ENCODE results near the gene CRYZL1.
"Not testable (repeated sequence)": the region's sequence is repeated elsewhere in the genome, so short reads cannot be mapped to it uniquely, and the experiment has no call there.

Gene CRYZL1

GRCh38 chr21:33684068-33684467 lies 42.5 kb upstream of the CRYZL1 start:
- TF ChIP-seq, protein P1, sequence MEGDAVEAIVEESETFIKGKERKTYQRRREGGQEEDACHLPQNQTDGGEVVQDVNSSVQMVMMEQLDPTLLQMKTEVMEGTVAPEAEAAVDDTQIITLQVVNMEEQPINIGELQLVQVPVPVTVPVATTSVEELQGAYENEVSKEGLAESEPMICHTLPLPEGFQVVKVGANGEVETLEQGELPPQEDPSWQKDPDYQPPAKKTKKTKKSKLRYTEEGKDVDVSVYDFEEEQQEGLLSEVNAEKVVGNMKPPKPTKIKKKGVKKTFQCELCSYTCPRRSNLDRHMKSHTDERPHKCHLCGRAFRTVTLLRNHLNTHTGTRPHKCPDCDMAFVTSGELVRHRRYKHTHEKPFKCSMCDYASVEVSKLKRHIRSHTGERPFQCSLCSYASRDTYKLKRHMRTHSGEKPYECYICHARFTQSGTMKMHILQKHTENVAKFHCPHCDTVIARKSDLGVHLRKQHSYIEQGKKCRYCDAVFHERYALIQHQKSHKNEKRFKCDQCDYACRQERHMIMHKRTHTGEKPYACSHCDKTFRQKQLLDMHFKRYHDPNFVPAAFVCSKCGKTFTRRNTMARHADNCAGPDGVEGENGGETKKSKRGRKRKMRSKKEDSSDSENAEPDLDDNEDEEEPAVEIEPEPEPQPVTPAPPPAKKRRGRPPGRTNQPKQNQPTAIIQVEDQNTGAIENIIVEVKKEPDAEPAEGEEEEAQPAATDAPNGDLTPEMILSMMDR (conservative IDR thresholded peaks at IDR 0.05), result no peak
- no peak overlapping the region for H3K27ac ChIP-seq

DNA sequence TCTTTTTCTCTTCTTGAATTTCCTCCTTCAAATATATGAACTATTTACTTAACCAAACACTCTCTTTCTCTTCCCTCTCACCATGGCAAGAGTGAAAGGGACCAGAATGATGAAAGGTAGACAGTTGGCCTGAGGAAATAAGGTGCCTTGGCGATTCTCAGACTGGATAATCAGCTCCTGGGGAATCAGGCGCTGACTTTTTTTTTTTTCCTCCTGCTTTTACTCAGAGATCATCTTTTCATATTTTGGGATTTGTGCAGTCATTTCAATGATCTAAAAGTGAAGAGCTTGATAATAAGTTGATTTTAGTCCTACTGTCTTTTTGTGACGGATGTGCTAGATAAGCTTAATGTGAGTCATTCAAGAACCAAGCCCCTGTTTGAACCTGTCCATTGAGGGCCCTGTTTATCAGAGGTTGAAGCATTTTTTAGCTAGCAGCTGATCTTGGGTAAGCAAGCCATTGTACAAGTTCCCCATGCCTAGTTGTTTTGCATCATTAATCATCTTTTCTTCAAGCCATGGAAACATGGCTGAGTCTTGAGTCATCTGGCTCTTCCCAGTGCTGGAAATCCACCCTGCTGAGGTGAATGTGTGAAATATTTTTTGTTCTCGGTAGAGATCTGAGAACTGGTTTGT lies 41.6 kb upstream of the CRYZL1 start:
- H3K27ac ChIP-seq, result no peak overlapping the region
- TF ChIP-seq, protein P1 (conservative IDR thresholded peaks at IDR 0.05), result no peak

DNA sequence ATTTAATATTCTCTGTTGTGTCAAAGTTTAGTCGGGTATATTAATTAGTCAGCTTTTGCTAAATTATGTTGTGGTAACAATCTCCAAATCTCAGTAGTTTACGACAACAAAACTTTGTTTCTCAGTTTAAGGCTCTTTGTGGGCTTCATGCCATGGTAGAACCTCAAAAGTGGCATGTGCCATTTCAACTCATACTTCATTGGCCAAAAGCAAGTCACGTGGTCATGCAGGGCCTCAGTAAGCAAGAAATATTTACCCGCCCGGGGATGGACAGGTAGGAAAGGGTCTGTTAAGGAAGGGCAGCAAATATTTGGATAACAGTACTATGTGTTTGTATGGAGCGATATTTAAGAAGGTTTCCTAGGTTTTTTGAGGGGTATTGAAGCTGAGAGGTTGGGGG lies 39.3 kb upstream of the CRYZL1 start:
- H3K27ac ChIP-seq, result no peak overlapping the region
- TF ChIP-seq, protein P1 (conservative IDR thresholded peaks at IDR 0.05), result no peak

DNA sequence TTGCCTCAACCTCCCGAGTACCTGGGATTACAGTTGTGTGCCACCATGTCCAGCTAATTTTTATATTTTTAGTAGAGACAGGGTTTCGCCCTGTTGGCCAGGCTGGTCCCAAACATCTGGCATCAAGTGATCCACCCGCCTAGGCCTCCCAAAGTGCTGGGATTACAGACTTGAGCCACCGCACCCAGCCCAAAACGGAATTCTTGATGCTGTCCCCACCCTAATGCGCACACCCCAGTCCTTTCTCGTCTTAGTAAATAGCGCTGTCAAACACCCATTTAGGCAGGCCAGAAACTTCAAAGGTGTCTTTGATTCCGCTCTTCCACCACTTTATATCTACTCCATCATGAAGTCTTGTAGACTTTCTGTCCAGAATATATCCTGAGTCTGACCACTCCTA lies 35.9 kb upstream of the CRYZL1 start:
- no peak overlapping the region for H3K27ac ChIP-seq
- TF ChIP-seq, protein P1 (conservative IDR thresholded peaks at IDR 0.05), result no peak

DNA sequence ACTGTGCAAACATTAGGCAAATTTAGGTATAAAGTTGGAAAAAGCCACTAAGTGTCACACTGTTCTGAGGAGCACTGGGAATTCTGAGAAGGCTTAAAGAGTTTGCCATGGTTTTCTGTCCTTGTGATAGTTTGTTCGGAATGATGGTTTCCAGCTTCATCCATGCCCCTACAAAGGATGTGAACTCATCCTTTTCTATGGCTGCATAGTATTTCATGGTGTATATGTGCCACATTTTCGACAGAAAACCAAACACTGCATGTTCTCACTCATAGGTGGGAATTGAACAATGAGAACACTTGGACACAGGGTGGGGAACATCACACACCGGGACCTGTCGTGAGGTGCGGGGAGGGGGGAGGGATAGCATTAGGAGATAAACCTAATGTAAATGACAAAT lies 35.1 kb upstream of the CRYZL1 start:
- H3K27ac ChIP-seq, result not testable (repeated sequence)

DNA sequence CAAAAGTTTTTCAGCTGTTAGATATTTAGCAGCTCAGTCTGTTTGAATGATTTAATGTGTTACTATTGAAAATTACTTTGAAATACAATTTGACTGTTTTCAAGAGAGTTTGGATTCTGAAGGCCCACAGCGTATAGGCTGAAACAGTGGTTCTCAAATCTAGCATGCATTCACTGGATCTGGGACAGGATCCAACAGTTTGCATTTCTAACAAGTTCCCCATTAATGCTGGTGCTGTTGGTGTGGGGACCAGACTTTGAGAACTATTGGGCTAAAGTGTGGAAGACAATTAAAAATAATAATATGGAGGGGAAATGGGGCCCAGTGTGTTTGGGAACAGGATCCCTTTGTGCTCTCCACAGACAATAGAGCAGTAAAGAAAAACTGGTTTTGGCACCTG lies 32.7 kb upstream of the CRYZL1 start:
- H3K27ac ChIP-seq, result no peak overlapping the region
- TF ChIP-seq, protein P1 (conservative IDR thresholded peaks at IDR 0.05), result no peak

DNA sequence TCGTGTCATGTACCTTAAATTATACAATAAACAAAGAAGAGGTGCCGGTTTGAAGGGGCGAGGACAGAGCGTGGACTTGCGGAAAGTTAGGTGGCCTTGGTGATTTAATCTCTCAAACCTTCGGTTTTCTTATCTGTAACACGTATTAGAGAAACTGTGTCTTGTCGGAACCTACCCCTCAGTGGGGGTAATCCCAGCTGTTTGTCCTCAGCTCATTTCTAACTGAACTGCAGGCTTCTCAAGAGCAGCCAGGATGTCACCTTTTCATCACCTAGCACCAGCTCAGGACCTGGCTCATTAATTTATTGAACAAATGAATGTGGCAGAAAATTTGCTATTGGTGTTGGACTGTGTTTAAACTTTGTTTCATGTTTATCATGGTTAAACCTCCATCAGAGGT lies 31.9 kb upstream of the CRYZL1 start:
- TF ChIP-seq, protein P1 (conservative IDR thresholded peaks at IDR 0.05), result no peak

GRCh38 chr21:33670076-33670978 lies 28.8 kb upstream of the CRYZL1 start:
- TF ChIP-seq, protein P1 (conservative IDR thresholded peaks at IDR 0.05), result no peak
- H3K27ac ChIP-seq, result no peak overlapping the region

More for the DNA sequence above, 31.9 kb upstream of the CRYZL1 start:
- H3K27ac ChIP-seq, result no peak overlapping the region

Measured in VCaP (cell line).